ENCODE results near the gene KCNJ3.
A peak's percentile ranks its signal among the peaks of the same experiment; 100 is the strongest.

Gene KCNJ3, protein sequence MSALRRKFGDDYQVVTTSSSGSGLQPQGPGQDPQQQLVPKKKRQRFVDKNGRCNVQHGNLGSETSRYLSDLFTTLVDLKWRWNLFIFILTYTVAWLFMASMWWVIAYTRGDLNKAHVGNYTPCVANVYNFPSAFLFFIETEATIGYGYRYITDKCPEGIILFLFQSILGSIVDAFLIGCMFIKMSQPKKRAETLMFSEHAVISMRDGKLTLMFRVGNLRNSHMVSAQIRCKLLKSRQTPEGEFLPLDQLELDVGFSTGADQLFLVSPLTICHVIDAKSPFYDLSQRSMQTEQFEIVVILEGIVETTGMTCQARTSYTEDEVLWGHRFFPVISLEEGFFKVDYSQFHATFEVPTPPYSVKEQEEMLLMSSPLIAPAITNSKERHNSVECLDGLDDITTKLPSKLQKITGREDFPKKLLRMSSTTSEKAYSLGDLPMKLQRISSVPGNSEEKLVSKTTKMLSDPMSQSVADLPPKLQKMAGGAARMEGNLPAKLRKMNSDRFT

GRCh38 chr2:154698296-154698720 lies at the start of gene KCNJ3:
TSS of gene KCNJ3 (plus strand) at chr2:154698695. CDS start at chr2:154698776, 81 bp downstream.
- Histone ChIP-seq H3K27ac (peak within 1 kb of the TSS in 1 of 21 experiments; percentile 75), H3K4me3 (peak within 1 kb of the TSS in 3 of 7 experiments; percentile 10 to 33 (median 33))

DNA sequence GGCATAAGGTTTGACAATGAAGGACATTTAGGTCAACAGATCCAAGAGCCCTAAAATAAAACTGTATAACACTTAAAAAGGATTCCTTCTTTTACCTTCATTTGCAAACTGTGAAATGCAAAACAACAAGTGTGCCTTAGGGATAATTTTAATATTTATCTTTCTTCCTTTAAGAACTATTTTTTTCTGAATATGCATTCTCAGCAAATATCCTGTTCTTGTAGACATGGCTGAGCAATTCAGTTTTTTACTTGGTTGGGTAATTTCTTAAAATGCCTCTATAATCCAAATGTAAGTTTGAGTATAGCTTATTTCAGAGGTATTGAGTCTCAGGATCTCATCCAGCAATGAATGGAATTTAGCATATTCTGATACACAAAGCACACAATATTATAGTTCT lies 43.0 kb upstream of the KCNJ3 start:
- H3K4me3 ChIP-seq, result no peak overlapping the region
- H3K27ac ChIP-seq, result no peak overlapping the region

GRCh38 chr2:154658854-154659253 lies 39.6 kb upstream of the KCNJ3 start:
- Histone ChIP-seq H3K27ac (no peak overlapping the region), H3K4me3 (no peak overlapping the region)

DNA sequence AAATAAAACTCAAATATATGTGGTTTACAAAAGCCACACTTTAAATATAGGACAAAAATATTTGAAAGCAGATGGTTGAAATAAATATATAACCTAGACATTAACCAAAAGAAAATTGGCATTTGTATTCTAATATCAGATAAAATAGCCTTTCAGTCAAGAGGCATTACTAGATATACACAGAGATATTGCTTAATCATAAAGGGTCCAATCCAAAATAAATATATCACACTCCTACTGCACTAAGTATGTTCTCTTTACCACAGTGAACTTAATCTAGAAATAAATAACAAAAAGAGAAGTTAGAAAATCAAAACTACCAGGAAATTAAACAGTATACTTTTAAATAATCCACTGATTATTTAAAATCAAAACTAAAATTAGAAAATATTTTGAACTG lies 34.2 kb upstream of the KCNJ3 start:
- no peak overlapping the region for H3K27ac ChIP-seq
- H3K4me3 ChIP-seq, result no peak overlapping the region

DNA sequence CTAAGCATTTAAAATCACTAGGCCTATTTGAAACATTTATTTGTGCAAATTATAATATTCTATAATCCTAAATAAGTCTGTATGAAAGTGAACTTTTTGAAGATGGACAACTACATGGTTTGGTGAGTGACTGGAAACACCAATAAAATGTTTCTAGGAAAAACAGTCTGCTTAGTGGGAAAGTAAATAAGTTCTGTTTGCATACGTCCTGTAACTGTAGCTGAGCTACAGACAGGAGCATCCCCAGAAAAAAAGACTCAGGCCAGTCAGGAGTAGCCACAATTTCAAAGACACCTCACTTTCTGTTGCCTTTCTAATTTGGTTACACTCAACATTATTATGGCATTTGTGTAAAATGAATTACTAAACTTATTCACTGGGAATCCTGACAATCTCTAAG lies 28.4 kb upstream of the KCNJ3 start:
- no peak overlapping the region for H3K4me3 ChIP-seq
- no peak overlapping the region for H3K27ac ChIP-seq

- H3K27ac ChIP-seq, result no peak overlapping the region
- H3K4me3 ChIP-seq, result no peak overlapping the region
Measured at GRCh38 chr2:154673694-154674093, 24.8 kb upstream of the KCNJ3 start.

GRCh38 chr2:154677401-154677800 lies 21.1 kb upstream of the KCNJ3 start:
- H3K4me3 ChIP-seq, result no peak overlapping the region
- H3K27ac ChIP-seq, result no peak overlapping the region

DNA sequence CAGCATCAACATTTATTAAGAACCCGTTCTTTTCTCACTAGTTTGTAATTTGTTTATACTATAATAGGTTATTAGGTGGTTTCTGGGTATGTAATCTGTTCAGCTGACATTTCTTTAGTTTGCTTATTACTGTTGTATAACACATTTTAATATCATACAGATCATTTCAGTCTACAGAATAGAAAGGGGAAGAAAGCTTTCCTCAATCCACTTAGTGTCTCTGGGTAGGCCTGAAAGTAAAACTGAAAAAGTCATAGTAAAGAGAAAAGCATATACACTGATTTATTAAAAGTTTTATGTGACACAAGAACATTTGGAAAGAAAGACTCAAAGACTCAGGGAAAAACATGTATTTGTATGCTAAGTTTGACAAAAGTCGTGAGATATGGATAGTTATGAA lies 16.8 kb upstream of the KCNJ3 start:
- no peak overlapping the region for H3K27ac ChIP-seq
- no peak overlapping the region for H3K4me3 ChIP-seq

DNA sequence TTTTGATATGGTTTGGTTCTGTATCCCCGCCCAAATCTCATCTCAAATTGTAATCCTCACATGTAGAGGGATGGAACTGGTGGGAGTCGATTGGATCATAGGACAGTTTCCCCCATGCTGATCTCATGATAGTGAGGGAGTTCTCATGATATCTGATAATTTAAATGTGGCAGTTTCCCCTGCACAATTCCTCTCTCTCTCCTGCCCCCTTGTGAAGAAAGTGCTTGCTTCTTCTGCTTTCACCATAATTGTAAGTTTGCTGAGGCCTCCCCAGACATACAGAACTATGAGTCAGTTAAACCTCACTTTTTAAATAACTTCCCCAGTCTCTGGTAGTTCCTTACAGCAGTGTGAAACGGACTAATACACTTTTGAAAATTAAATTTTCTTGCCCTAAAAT lies 12.3 kb upstream of the KCNJ3 start:
- Histone ChIP-seq H3K4me3 (no peak overlapping the region), H3K27ac (no peak overlapping the region)

DNA sequence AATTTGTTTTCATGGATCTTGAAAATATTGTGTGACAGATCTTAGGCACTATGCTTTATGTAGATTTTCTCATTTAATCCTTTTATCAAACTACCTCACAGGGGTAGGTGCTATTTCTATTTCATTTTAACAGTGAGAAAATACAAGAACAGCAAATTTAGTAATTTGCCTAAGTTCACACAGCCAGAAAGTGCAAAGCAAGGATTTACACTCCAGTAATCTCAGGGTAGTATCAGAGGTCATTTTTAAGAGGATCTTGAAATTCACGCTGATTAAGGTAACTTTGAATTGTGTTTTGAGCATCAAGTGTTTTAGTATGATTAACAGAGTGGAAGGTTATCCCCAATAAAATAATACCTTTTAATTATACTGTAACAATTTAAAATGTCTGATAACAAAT lies 10.1 kb upstream of the KCNJ3 start:
- H3K4me3 ChIP-seq, result no peak overlapping the region
- H3K27ac ChIP-seq, result no peak overlapping the region

DNA sequence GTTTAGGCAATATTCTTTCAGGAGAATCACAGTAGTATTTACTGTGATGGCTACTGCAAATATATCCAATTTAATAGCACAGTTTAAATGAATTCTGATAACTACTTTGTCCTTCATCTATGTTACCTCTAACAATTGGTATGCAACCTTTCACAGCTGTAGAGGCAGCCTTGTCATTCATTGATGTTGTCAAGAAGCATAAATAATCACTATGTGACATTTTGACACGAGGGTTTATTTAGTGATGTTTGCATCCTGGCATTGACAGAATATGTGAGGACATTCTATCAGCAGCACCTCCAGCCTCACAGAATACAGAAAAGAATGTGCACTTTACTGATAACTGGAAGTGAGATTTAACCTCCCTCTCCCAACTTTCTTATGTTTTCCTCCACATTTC lies 9.3 kb upstream of the KCNJ3 start:
- H3K4me3 ChIP-seq, result no peak overlapping the region

GRCh38 chr2:154692927-154693326 lies 5.6 kb upstream of the KCNJ3 start:
- no peak overlapping the region for H3K27ac ChIP-seq
- no peak overlapping the region for H3K4me3 ChIP-seq

More for the DNA sequence above, 9.3 kb upstream of the KCNJ3 start:
- H3K27ac ChIP-seq, result no peak overlapping the region

- H3K4me3 ChIP-seq, result no peak overlapping the region
- H3K27ac ChIP-seq, result no peak overlapping the region
Measured at GRCh38 chr2:154693741-154694340, 4.7 kb upstream of the KCNJ3 start.

DNA sequence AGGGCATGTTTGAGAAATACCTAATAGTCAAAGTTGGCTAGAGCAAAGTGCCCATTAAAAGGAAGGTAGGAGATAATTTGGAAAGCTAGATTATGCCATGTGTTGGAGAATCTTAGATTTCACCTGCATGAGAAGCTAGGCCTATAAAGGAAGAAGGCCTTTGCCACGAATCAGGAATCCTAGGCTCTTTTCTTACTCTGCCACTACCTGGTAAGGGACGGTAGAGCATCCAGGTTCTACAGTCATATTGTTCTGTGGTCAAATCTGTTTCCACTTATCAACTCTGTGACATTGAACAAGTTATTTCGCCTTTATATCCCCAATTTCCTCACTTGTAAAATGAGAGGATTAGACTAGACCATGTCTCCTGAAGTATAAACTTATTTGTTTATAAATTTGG lies 3.6 kb upstream of the KCNJ3 start:
- Histone ChIP-seq H3K4me3 (no peak overlapping the region), H3K27ac (no peak overlapping the region)

DNA sequence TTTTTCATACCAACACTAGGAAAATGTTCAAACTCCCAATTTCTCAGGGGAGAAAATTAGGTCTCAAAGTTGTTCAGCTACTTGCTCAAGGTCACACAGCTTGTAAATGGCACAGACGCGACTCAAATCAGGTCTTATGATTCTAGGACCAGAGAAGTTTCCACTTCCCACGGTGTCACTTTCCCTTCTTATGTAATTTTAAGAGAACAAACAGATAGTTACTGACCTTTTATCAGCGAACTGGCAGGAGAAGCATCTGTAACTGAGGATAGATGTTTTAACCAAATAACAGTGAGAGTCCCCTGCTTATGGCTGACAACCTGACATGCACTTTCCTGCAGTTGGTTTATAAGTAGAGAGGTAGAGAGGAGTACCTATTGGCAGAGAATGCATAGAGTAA lies 2.1 kb upstream of the KCNJ3 start:
- Histone ChIP-seq H3K27ac (no peak overlapping the region), H3K4me3 (no peak overlapping the region)

- peak overlapping the region in 2 of 7 experiments; percentile 33 for H3K4me3 ChIP-seq
- H3K27ac ChIP-seq, result peak overlapping the region in 1 of 21 experiments; percentile 75
Measured at GRCh38 chr2:154696810-154697417, 1.6 kb upstream of the KCNJ3 start.

DNA sequence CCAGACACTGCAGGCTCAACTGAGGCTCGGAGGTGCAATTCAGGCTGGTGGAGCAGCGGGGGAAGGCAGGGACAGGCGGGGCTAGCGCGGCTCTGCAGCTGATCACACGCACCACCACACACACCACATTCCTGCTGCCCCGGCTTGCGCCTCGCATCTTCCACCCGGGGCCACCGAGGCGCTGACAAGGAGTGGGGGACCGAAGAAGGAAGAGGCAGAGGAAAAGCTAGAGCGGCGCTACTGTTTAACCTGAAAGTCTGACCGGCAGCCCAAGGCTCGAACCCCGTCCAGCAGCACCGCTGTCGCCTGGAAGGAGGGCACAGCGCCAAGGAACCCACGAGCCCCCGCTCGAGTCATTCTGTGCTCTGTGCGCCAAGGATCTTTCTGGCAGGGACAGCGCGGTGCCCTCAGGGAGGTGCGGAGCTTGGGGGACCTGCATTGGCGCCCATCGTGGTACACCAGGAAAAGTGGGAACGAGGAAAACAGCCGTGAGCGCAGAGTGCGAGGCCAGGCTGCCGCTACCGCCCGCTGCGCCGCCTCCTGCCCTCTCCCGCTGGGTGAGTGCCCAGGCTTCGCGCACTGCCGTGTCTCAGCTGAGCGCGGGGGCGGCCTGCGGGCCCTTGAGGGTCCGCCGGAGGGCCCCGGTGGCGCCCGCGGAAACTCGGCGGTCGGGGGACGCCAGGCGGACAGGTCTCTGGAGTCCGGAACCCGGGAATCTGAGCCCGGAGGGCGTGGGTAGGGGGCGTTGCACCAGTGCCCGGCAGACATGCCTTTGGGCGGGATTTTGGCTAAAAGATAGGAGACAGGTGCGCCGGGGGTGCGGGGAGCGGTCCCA lies 860 bp upstream of the KCNJ3 start:
- Histone ChIP-seq H3K4me3 (peak overlapping the region in 3 of 7 experiments; percentile 10 to 33 (median 33)), H3K27ac (peak overlapping the region in 1 of 21 experiments; percentile 75)

- H3K27ac ChIP-seq, result peak overlapping the region in 1 of 21 experiments; percentile 75
- peak overlapping the region in 1 of 7 experiments; percentile 33 for H3K4me3 ChIP-seq
Measured at GRCh38 chr2:154698721-154699574, 453 bp downstream of the KCNJ3 start.

- Histone ChIP-seq H3K27ac (peak overlapping the region in 1 of 21 experiments; percentile 75), H3K4me3 (peak overlapping the region in 1 of 7 experiments; percentile 33)
Measured at GRCh38 chr2:154699575-154699930, 1.1 kb downstream of the KCNJ3 start.

Measured in skin epidermis (tissue), 12 donors.